ENCODE measurements around the gene SBF2. TPM values are rescaled to one million over a fixed set of nuclear protein-coding genes. Genes with fewer than 3 reads are reported as not detected.

SBF2 gene
- total and polyA plus RNA-seq, 2 of the 13 experiments (the other 11 are each of a cell fraction or from before 2014, with no cell fraction given): 24.0 to 45.8 TPM

- DNase-seq (ENCODE audit: low spot score): no peak
- in situ Hi-C loops (cut with HindIII; ENCODE audit: extremely low pct_ligation_motif_present, low pct_unique_long_range_greater_than_20kb) (no loop called here), intact Hi-C loops (cut with micrococcal nuclease; ENCODE audit: unreplicated experiment) (no loop called here)
- no TSS peak for BruUV-seq (replicated peaks)
- Histone ChIP-seq H3K9me3 (ENCODE audit: low read length) (no peaks in the 10 kb centered on the region), H3K27me3 (ENCODE audit: control insufficient read depth in 1 of 2, insufficient read depth in 2 of 2, low read length in 2 of 2) (no peaks in the 10 kb centered on the region), H3K36me3 (replicated peaks in 1 of 2; ENCODE audit: control insufficient read depth in 1 of 2, insufficient read depth in 2 of 2, low read length in 2 of 2) (no peaks in the 10 kb centered on the region), H2AFZ (ENCODE audit: low read length) (no peak overlapping the region), H3K4me1 (ENCODE audit: insufficient read depth, low read length) (peaks cover 19% of the 10 kb centered on the region), H4K20me1 (ENCODE audit: insufficient read depth, low read length) (no peaks in the 10 kb centered on the region), H3K4me2 (ENCODE audit: low read depth, low read length) (no peak overlapping the region), H3K79me2 (ENCODE audit: insufficient read depth, low read length) (no peaks in the 10 kb centered on the region), H3K4me3 (replicated peaks in 1 of 3; ENCODE audit: insufficient read depth in 1 of 3, low read depth in 2 of 3, low read length in 3 of 3) (no peak overlapping the region), H3K27ac (ENCODE audit: extremely low read length, insufficient read depth, low read length) (no peak overlapping the region), H3K9ac (ENCODE audit: insufficient read depth, low read depth, low read length) (no peak overlapping the region)
- 98% methylated on average over 3 of the region's 3 CpGs for whole genome bisulfite sequencing (ENCODE audit: low lambda C conversion rate)
- no peak for ATAC-seq
- ChIA-PET CTCF (ENCODE audit: low intra/inter-chr PET ratio, low total read pairs) (no interaction called here), POLR2A (no interaction called here)
- no peak for FAIRE-seq
- TF ChIP-seq ZNF749 (CRISPR knock-in tag; IDR thresholded peaks at IDR 0.05; ENCODE audit: borderline replicate concordance): no peak
- TF ChIP-seq USF2 (IDR thresholded peaks at IDR 0.05; ENCODE audit: low read depth, low read length): no peak
- TF ChIP-seq USF2 (CRISPR knock-in tag; IDR thresholded peaks at IDR 0.05; ENCODE audit: borderline replicate concordance): no peak
- TF ChIP-seq TCF7 (IDR thresholded peaks at IDR 0.05; ENCODE audit: low read depth): no peak
- no peak for TF ChIP-seq FOSL1 (CRISPR knock-in tag; IDR thresholded peaks at IDR 0.05; ENCODE audit: borderline replicate concordance)
- TF ChIP-seq AFF4 (CRISPR knock-in tag; IDR thresholded peaks at IDR 0.05): no peak
- no peak for TF ChIP-seq HNRNPH1 (optimal IDR thresholded peaks at IDR 0.05; ENCODE audit: low read depth, low read length)
- TF ChIP-seq, protein P1, sequence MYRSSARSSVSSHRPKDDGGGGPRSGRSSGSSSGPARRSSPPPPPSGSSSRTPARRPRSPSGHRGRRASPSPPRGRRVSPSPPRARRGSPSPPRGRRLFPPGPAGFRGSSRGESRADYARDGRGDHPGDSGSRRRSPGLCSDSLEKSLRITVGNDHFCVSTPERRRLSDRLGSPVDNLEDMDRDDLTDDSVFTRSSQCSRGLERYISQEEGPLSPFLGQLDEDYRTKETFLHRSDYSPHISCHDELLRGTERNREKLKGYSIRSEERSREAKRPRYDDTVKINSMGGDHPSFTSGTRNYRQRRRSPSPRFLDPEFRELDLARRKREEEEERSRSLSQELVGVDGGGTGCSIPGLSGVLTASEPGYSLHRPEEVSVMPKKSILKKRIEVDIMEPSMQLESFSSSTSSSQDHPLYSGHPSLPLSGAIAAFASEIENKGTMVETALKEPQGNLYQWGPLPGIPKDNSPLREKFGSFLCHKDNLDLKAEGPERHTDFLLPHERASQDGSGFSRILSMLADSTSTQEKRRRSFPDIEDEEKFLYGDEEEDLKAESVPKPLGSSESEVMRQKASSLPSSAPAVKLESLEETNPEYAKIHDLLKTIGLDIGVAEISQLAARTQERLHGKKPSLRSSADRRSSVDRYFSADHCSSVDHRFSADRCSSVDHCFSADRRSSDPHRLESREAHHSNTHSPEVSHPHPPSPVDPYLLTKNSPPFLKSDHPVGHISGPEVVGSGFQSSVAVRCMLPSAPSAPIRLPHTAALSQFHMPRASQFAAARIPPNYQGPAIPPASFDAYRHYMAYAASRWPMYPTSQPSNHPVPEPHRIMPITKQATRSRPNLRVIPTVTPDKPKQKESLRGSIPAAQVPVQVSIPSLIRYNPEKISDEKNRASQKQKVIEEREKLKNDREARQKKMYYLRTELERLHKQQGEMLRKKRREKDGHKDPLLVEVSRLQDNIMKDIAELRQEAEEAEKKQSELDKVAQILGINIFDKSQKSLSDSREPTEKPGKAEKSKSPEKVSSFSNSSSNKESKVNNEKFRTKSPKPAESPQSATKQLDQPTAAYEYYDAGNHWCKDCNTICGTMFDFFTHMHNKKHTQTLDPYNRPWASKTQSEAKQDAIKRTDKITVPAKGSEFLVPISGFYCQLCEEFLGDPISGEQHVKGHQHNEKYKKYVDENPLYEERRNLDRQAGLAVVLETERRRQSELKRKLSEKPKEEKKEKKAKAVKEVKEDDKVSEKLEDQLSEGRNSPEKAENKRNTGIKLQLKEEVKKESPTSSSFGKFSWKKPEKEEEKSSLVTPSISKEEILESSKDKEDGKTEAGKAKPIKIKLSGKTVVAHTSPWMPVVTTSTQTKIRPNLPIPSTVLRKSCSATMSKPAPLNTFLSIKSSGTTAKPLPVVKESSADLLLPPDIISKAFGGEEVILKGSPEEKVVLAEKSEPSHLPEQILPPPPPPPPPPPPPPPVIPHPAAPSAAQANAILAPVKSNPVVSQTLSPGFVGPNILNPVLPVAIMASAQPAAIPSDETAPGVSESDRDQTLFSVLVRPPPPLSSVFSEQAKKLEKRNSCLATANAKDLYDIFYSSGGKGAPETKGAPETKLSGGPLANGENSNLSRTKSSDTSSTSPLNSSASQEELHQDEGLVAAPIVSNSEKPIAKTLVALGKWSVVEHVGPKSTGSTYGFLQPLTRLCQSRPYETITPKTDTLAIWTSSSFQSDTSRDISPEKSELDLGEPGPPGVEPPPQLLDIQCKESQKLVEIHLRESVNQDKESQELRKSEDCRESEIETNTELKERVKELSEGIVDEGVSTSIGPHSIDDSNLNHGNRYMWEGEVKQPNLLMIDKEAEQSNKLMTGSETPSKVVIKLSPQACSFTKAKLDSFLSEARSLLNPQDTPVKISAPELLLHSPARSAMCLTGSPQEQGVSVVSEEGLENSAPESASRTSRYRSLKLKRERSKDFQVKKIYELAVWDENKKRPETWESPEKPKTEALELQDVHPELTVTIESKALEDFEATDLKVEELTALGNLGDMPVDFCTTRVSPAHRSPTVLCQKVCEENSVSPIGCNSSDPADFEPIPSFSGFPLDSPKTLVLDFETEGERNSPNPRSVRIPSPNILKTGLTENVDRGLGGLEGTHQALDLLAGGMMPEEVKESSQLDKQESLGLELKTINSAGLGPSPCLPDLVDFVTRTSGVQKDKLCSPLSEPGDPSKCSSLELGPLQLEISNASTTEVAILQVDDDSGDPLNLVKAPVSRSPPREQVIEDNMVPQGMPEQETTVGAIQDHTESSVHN (CRISPR knock-in tag; IDR thresholded peaks at IDR 0.05): no peak
These were observed 202.5 kb downstream of the SBF2 start for GRCh38 chr11:10091314-10092045.
